ENCODE data around the gene DACH1. TPM values are rescaled to one million over a fixed set of nuclear protein-coding genes. Genes with fewer than 3 reads are reported as not detected.

DACH1 gene
- total RNA-seq, 1 experiment from 2014 or later, result 0.31 TPM

DNA sequence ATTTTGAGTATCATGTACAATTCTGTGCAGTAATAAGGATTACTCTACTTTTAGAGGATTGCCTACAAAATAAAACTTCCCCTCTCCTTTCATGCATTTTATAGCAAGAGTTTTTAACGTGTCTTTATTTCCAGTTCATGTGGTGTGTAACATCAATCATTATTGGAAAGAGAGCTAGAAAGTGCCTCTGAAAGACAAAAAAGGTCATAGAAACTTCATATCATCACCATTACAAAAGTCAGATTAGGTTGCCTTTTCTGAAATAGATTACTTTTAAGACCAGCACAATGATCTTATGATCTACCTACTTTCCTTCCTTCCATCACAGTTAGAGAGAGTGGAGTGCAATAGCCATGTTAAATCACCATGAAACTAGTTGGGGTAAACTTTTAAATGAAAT, 12.6 kb downstream of the DACH1 start (continued):
- no peak for TF ChIP-seq CREM (CRISPR knock-in tag; IDR thresholded peaks at IDR 0.05)
- TF ChIP-seq, protein P1, sequence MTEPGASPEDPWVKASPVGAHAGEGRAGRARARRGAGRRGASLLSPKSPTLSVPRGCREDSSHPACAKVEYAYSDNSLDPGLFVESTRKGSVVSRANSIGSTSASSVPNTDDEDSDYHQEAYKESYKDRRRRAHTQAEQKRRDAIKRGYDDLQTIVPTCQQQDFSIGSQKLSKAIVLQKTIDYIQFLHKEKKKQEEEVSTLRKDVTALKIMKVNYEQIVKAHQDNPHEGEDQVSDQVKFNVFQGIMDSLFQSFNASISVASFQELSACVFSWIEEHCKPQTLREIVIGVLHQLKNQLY (CRISPR knock-in tag; IDR thresholded peaks at IDR 0.05), result no peak
- TF ChIP-seq ELF4 (CRISPR knock-in tag; IDR thresholded peaks at IDR 0.05; ENCODE audit: low read depth), result no peak
- TF ChIP-seq CREB1 (CRISPR knock-in tag; IDR thresholded peaks at IDR 0.05), result no peak
- no peak for TF ChIP-seq GTF2I (CRISPR knock-in tag; conservative IDR thresholded peaks at IDR 0.05)

DNA sequence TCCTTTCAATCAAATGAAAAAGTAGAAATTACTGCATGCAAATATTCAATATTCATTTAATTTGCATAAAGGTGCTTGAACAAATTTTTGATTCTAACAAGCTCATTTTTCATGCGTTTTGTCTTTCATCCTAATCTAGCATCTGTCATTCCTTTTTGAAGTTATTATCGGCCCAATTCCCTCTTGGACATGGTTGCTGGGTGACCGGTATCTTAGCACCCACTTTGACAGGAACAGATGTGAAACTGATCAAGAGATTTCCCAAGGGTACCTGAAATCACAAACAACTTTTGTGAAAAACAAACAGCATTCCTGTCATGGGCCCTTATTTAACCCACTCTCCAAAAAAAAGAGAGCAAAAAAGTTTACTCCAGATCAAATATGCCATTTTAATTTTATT, 13.3 kb downstream of the DACH1 start:
- Mint-ChIP-seq H3K27me3 (ENCODE audit: low read depth) (no peaks in the 10 kb centered on the region), H3K9me3 (no peaks in the 10 kb centered on the region), H3K27ac (no peak overlapping the region), H3K4me1 (peaks cover 3% of the 10 kb centered on the region; the same call in 1 of the 2 replicates), H3K36me3 (no peaks in the 10 kb centered on the region), H3K4me3 (no peak overlapping the region)
- ChIA-PET CTCF (no interaction called here), POLR2A (no interaction called here)
- ATAC-seq, result no peak
- TF ChIP-seq ETV6 (CRISPR knock-in tag; IDR thresholded peaks at IDR 0.05) (no peak), MXD4 (CRISPR knock-in tag; IDR thresholded peaks at IDR 0.05; ENCODE audit: borderline replicate concordance) (no peak), JAZF1 (CRISPR knock-in tag; IDR thresholded peaks at IDR 0.05) (no peak), MYBL2 (CRISPR knock-in tag; IDR thresholded peaks at IDR 0.05) (no peak), IRF2 (CRISPR knock-in tag; IDR thresholded peaks at IDR 0.05; ENCODE audit: borderline replicate concordance, low read depth) (no peak)
- no peak for DNase-seq (ENCODE audit: low spot score)

DNA sequence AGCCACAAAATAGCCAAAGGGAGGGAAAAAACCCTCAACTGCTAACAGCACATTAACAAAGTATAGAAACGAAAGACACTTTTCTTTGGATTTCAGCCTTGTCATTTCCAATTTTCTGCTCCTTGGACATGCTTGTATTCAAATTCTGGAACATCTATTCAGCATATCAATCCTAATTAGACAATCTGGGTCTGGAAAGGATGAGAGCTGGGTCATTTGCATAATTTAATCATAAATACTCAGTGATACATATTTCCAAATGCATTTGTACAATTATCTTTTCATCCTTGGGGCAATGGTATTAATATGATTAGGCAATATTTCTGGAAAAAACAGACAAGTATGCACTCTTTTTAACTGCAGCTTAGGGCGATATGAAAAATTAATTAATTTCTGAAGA, 14.3 kb downstream of the DACH1 start:
- Mint-ChIP-seq H3K27me3 (ENCODE audit: low read depth) (no peaks in the 10 kb centered on the region), H3K9me3 (no peaks in the 10 kb centered on the region), H3K4me3 (no peak overlapping the region), H3K36me3 (no peaks in the 10 kb centered on the region), H3K27ac (no peak overlapping the region), H3K4me1 (peaks cover 3% of the 10 kb centered on the region; the same call in 1 of the 2 replicates)
- ChIA-PET POLR2A (no interaction called here), CTCF (no interaction called here)
- TF ChIP-seq, protein P2, sequence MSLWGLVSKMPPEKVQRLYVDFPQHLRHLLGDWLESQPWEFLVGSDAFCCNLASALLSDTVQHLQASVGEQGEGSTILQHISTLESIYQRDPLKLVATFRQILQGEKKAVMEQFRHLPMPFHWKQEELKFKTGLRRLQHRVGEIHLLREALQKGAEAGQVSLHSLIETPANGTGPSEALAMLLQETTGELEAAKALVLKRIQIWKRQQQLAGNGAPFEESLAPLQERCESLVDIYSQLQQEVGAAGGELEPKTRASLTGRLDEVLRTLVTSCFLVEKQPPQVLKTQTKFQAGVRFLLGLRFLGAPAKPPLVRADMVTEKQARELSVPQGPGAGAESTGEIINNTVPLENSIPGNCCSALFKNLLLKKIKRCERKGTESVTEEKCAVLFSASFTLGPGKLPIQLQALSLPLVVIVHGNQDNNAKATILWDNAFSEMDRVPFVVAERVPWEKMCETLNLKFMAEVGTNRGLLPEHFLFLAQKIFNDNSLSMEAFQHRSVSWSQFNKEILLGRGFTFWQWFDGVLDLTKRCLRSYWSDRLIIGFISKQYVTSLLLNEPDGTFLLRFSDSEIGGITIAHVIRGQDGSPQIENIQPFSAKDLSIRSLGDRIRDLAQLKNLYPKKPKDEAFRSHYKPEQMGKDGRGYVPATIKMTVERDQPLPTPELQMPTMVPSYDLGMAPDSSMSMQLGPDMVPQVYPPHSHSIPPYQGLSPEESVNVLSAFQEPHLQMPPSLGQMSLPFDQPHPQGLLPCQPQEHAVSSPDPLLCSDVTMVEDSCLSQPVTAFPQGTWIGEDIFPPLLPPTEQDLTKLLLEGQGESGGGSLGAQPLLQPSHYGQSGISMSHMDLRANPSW (CRISPR knock-in tag; conservative IDR thresholded peaks at IDR 0.05; ENCODE audit: low read depth), result no peak
- no peak for TF ChIP-seq TCF7 (CRISPR knock-in tag; IDR thresholded peaks at IDR 0.05; ENCODE audit: low read depth)
- TF ChIP-seq, protein P3, sequence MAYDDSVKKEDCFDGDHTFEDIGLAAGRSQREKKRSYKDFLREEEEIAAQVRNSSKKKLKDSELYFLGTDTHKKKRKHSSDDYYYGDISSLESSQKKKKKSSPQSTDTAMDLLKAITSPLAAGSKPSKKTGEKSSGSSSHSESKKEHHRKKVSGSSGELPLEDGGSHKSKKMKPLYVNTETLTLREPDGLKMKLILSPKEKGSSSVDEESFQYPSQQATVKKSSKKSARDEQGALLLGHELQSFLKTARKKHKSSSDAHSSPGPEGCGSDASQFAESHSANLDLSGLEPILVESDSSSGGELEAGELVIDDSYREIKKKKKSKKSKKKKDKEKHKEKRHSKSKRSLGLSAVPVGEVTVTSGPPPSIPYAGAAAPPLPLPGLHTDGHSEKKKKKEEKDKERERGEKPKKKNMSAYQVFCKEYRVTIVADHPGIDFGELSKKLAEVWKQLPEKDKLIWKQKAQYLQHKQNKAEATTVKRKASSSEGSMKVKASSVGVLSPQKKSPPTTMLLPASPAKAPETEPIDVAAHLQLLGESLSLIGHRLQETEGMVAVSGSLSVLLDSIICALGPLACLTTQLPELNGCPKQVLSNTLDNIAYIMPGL (CRISPR knock-in tag; IDR thresholded peaks at IDR 0.05), result no peak
- TF ChIP-seq SP1 (CRISPR knock-in tag; conservative IDR thresholded peaks at IDR 0.05), result no peak
- no peak for TF ChIP-seq OVOL2 (CRISPR knock-in tag; IDR thresholded peaks at IDR 0.05; ENCODE audit: borderline replicate concordance)
- no peak for TF ChIP-seq FOXJ3 (CRISPR knock-in tag; IDR thresholded peaks at IDR 0.05; ENCODE audit: borderline replicate concordance)
- TF ChIP-seq NR1H2 (CRISPR knock-in tag; IDR thresholded peaks at IDR 0.05), result no peak
- TF ChIP-seq ELF4 (CRISPR knock-in tag; IDR thresholded peaks at IDR 0.05; ENCODE audit: low read depth), result no peak
- TF ChIP-seq, protein P4, sequence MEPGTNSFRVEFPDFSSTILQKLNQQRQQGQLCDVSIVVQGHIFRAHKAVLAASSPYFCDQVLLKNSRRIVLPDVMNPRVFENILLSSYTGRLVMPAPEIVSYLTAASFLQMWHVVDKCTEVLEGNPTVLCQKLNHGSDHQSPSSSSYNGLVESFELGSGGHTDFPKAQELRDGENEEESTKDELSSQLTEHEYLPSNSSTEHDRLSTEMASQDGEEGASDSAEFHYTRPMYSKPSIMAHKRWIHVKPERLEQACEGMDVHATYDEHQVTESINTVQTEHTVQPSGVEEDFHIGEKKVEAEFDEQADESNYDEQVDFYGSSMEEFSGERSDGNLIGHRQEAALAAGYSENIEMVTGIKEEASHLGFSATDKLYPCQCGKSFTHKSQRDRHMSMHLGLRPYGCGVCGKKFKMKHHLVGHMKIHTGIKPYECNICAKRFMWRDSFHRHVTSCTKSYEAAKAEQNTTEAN (CRISPR knock-in tag; IDR thresholded peaks at IDR 0.05), result no peak
- TF ChIP-seq SMAD4 (CRISPR knock-in tag; IDR thresholded peaks at IDR 0.05), result no peak
- no peak for TF ChIP-seq ZNF423 (CRISPR knock-in tag; IDR thresholded peaks at IDR 0.05)
- no peak for TF ChIP-seq ZBTB21 (CRISPR knock-in tag; IDR thresholded peaks at IDR 0.05; ENCODE audit: borderline replicate concordance)
- TF ChIP-seq, protein P5, sequence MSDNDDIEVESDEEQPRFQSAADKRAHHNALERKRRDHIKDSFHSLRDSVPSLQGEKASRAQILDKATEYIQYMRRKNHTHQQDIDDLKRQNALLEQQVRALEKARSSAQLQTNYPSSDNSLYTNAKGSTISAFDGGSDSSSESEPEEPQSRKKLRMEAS (CRISPR knock-in tag; IDR thresholded peaks at IDR 0.05), result no peak
- no peak for TF ChIP-seq ZNF396 (CRISPR knock-in tag; IDR thresholded peaks at IDR 0.05; ENCODE audit: borderline replicate concordance)
- no peak for TF ChIP-seq ZNF671 (CRISPR knock-in tag; IDR thresholded peaks at IDR 0.05)
- DNase-seq (ENCODE audit: low spot score) (no peak), ATAC-seq (no peak)
